HG03354 (cell line): ENCODE results near the gene FBH1.
"Not testable (repeated sequence)": the region's sequence is repeated elsewhere in the genome, so short reads cannot be mapped to it uniquely, and the experiment has no call there.

Source experiments
- ATAC-seq: cut with Tn5 transposase; IDR thresholded peaks from one replicate; pipeline ENCODE4 v1.9.1; 2021; ENCODE audit warnings: mild to moderate bottlenecking; ENCODE audit not compliant: unreplicated experiment, poor library complexity, severe bottlenecking

Gene FBH1

DNA sequence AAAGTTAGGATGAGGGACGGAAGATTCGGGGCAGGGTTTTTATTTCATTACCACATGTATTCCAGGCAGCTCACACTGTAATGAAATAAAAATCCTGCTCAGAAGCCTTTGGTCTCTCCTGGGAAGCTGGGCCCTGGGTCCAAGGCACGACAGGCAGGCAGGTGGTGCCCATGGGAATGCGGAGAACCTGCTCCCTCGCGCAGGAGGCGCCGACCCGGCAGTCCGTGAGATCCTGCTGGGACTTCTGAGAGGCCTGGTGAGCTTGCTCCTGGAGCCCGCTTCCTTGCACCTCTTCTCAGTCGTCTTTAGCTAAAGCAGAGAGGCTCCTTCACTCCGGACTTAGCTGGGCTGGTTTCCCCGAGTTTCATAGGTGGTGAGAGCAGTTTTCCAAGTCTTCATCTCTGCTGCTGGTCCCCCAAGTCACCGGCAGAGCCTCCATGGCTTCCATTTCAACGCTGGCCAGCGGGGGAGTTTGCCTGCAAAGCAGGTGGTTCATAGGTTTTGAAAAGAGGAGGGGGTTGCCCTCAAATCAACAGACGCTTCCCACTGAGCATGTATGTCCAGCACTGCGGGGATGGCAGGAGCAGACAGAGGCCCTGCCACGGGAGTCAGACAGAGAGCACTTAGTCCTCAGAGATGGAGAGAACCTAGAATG is 62.8 kb downstream of the FBH1 start:
- ATAC-seq: no peak

- no peak for ATAC-seq
These were observed 63.6 kb downstream of the FBH1 start for GRCh38 chr10:5953676-5954075.

GRCh38 chr10:5956146-5956936 is 66.3 kb downstream of the FBH1 start:
- ATAC-seq: no peak

GRCh38 chr10:5958077-5958476 is 68.0 kb downstream of the FBH1 start:
- ATAC-seq: no peak

DNA sequence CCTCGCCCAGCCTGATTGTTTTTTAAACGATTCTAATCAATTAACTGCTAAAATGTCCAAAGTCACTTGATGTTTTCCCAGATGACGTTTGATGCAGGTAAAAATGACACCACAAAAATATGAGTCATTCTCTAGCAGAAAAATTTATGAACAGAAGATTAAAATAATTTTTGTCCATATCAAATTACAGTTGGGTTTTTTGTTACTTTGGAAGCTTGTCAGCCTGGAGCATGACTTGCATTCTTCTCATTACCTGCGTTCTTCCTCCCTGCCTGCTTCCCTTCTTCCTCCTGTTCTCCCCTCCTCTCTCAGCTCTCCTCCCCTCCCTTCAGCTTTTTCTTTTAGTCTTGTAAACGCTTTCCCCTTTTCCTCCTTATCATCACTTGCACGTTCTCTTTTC is 68.6 kb downstream of the FBH1 start:
- no peak for ATAC-seq

- no peak for ATAC-seq
These were observed 69.1 kb downstream of the FBH1 start for GRCh38 chr10:5959142-5959541.

GRCh38 chr10:5959581-5960069 is 69.6 kb downstream of the FBH1 start:
- ATAC-seq: no peak

DNA sequence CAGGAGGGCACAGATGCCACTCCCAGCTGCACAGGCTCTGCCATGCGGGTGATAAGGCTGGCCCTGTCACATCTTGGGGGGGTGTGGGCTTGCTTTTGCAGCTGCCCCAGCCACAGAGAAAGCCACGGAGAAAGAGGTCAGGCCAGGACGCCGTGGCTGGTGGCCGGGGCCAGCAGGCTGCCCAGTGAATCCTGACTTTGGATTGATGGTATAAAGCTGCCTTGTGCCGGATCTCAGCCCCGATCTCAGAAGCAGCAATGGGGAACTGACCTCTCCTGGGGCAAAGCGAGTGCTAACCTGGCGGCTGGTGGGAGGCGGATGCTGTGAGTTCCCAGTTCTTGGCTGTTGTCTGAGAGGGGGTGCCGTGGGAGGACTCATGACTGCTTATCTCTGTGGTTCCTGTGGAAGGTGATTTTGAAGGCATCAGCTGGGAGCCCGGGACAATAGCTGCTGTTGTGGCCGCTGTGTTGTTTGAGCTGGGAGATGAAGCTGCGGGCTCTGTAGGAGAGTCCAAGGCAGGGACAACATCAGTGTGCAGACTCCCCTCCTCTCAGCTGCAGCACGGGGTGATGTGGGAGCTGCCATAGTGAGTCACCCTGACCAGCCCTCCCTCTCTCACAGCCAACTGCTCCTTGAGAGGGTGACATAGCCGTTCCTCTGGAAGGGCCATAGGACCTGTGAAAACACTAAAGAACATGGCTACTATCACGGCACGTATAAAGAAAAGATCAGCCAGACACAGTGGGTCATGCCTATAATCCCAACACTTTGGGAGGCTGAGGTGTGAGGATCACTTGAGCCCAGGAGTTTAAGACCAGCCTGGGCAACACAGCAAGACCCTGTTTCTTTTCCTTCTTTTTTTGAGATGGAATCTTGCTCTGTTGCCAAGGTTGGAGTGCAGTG is 70.3 kb downstream of the FBH1 start:
- no peak for ATAC-seq

DNA sequence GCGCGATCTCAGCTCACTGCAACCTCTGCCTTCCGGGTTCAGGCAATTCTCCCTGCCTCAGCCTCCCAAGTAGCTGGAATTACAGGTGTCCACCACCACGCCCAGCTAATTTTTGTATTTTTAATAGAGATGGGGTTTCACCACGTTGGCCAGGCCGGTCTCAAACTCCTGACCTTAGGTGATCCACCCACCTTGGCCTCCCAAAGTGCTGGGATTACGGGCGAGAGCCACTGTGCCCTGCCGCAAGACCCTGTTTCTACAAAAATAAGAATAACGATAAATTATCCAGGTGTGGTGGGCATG is 70.9 kb downstream of the FBH1 start:
- not testable (repeated sequence) for ATAC-seq

- no peak for ATAC-seq
These were observed 71.5 kb downstream of the FBH1 start for GRCh38 chr10:5961405-5962100.

GRCh38 chr10:5962358-5962940 is 72.4 kb downstream of the FBH1 start:
- ATAC-seq: not testable (repeated sequence)

- ATAC-seq: no peak
These were observed 73.0 kb downstream of the FBH1 start for GRCh38 chr10:5963071-5963470.

DNA sequence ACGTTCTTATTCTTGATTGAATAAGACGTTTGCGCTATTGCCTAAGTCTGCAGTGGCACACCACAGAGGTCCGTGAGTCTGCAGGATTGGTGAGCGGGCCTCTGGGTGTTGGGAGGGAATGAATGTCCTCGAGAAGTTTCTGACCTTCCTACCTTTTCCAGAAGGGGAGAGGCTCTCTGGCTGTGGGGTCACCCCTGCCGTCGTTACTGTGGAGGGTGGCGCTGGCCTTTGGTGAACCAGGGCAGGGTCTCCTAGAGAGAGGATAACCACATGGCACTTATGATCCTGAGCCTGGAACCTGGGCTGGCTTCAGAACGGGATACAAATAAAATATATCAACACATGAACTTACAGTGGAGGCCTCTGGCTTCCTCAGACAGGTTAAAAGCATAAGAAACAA is 73.5 kb downstream of the FBH1 start:
- no peak for ATAC-seq

GRCh38 chr10:5964736-5965135 is 74.7 kb downstream of the FBH1 start:
- no peak for ATAC-seq

DNA sequence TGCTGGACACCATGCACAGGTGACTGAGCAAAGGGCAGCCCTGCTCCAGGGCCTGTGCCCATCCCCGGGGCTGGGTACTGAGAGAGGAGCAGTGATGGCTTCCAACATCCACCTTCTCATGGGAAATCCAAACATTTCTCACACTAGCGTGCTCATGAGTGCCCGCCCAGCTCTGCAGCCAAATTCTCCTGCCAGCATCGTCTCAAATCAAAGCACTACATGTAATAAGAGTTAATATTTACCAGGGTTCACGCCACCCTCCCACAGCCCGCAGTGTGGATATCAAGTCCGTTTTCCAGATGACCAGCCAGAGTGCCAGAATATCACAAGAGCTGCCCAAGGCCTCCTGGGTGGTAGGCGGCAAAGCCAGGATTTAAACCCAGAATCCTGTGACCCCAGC is 75.2 kb downstream of the FBH1 start:
- ATAC-seq: no peak

DNA sequence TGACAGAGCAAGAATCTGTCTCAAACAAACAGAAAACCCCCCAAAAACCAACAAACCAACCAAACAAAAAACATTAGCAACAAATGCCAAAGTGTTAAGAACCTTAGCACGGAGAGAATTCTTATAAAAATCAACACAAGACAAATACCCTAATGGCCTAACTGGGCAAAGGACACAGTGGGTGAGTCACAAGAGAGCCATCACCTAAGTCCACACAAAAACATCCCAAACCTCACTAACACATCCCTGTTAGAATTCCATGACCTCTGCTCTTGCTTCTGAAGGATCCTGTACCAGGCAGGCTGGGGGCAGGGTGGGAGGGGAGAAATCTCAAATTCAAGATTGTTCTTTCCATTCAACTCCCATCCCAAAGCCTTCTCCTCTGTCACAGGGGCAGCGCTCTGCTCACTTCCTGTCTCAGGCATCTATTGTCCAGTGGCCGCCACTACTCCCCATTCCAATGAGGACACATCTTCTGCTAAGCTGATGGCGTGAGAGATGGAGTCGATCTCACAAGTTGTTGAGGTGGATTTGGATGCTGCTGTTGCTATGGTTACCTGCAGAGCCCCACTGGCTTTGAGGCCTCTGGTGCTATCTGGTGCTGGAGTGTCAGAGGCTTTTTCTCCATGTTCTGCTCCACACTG is 78.1 kb downstream of the FBH1 start:
- no peak for ATAC-seq

- ATAC-seq: no peak
These were observed 78.8 kb downstream of the FBH1 start for GRCh38 chr10:5968681-5969453.

DNA sequence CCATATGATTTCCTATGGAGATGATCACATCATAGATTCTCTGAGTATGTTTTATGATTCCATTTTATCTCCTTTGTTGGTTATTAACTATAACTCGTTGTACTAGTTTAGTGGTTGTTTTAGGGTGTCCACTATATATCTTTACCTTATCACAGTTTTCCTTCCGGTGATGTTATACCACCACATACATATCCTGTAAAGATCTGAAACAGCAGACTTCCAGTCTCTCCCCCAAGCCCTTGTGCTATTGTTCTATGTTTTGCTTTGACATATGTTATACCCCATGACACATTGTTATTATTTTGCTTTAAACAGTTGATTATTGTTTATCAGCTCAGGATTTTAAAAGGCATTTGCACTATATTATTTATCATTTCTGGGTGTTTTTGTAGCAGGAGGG is 80.0 kb downstream of the FBH1 start:
- ATAC-seq: no peak
